K562 (cell line): ENCODE results near the gene FGF5. TPM values are rescaled to one million over a fixed set of nuclear protein-coding genes. Genes with fewer than 3 reads are reported as not detected.

Source experiments
- ATAC-seq: fragments of 200-7000 bp; cut with Tn5 transposase; 3 replicates; pipeline ENCODE4 v1.9.1; 2020; ENCODE audit warnings: moderate library complexity
- BruUV-seq: library from RNA; stranded (reverse); fragments of 400-500 nt; replicated peaks from 2 replicates; lab custom pipeline; 2021; lab: Mats Ljungman, UMichigan
- CTCF ChIA-PET: fragments of 300-600 bp; formaldehyde crosslinking; extraction: SDS; loops from one replicate; lab custom pipeline; 2021; ENCODE audit warnings: low intra/inter-chr PET ratio; lab: Yijun Ruan, JAX
- POLR2A ChIA-PET: fragments of 300-600, 350-650 bp; sonication (Branson Sonifier 250); formaldehyde crosslinking; extraction: SDS; loops from one replicate; lab custom pipeline; 2021; ENCODE audit warnings: antibody characterized with exemption, inconsistent platforms; lab: Yijun Ruan, JAX
- DNase-seq, 4 experiments: peaks; one replicate each; pipeline versions ENCODE4 v3.0.0 to v3.0.0-alpha.2; 2011 to 2018; ENCODE audit warnings: low spot score in 3 of 4, mixed read lengths in 3 of 4; ENCODE audit errors: extremely low read depth in 1 of 4
- FAIRE-seq: peaks from 2 replicates; lab custom pipeline; 2011; peaks lifted over from hg19 to GRCh38; lab: Jason Lieb, UNC
- H2AFZ ChIP-seq: 2 replicates; pipeline ENCODE4 v1.6.0; 2011; ENCODE audit warnings: low read depth, low read length, control low read depth, inconsistent platforms
- H3K27ac ChIP-seq: fragments of 200-600 bp; 3 replicates; pipeline ENCODE4 v1.8.0; 2011; ENCODE audit warnings: low read depth, mild to moderate bottlenecking, control low read depth, inconsistent platforms, low read length, moderate library complexity, mixed read lengths; ENCODE audit errors: extremely low read depth
- H3K27me3 ChIP-seq, 2 experiments: fragments of 300-600 bp in 1 of 2; 2 replicates in 1 of 2; 3 replicates in 1 of 2; pipeline versions ENCODE4 v1.6.0 to v1.8.0; 2011; ENCODE audit warnings: inconsistent platforms in 2 of 2, low read length in 2 of 2, mild to moderate bottlenecking in 1 of 2, mixed read lengths in 1 of 2, moderate library complexity in 1 of 2; ENCODE audit not compliant: control insufficient read depth in 2 of 2, insufficient read depth in 2 of 2
- H3K36me3 ChIP-seq: fragments of 300-600 bp; 3 replicates; pipeline ENCODE4 v1.8.0; 2011; ENCODE audit warnings: mild to moderate bottlenecking, low read length, inconsistent platforms; ENCODE audit not compliant: control insufficient read depth, insufficient read depth
- H3K4me1 ChIP-seq, 2 experiments: fragments of 200-600 bp in 1 of 2; replicated peaks in 1 of 2; 2 replicates in 1 of 2; 3 replicates in 1 of 2; pipeline versions ENCODE4 v1.5.1 to v1.8.0; 2011; ENCODE audit warnings: inconsistent platforms in 2 of 2, low read length in 2 of 2, mild to moderate bottlenecking in 1 of 2, mixed read lengths in 1 of 2, moderate library complexity in 1 of 2; ENCODE audit not compliant: control insufficient read depth in 2 of 2, insufficient read depth in 2 of 2
- H3K4me2 ChIP-seq: 2 replicates; pipeline ENCODE4 v1.6.1; 2011; ENCODE audit warnings: low read length, control low read depth, inconsistent platforms, mixed read lengths; ENCODE audit not compliant: insufficient read depth
- H3K4me3 ChIP-seq: fragments of 200-600 bp; sonication (generic), shearing (Covaris generic); 2 replicates; pipeline ENCODE4 v1.5.1; 2016; ENCODE audit warnings: control low read depth, inconsistent platforms
- H3K79me2 ChIP-seq: fragments of 200-600 bp; 3 replicates; pipeline ENCODE4 v1.8.0; 2011; ENCODE audit warnings: low read length, inconsistent platforms; ENCODE audit not compliant: control insufficient read depth, insufficient read depth
- H3K9ac ChIP-seq, 2 experiments: 2 replicates each; pipeline versions ENCODE4 v1.6.0 to v1.6.1; 2011; ENCODE audit warnings: low read depth in 2 of 2, low read length in 2 of 2, control low read depth in 1 of 2, inconsistent platforms in 1 of 2, mild to moderate bottlenecking in 1 of 2, mixed read lengths in 1 of 2; ENCODE audit not compliant: insufficient read depth in 1 of 2
- H3K9me1 ChIP-seq: one replicate; pipeline ENCODE4 v1.6.0; 2011; ENCODE audit warnings: inconsistent platforms, mild to moderate bottlenecking, low read length, moderate library complexity; ENCODE audit not compliant: control insufficient read depth, insufficient read depth
- H3K9me3 ChIP-seq: replicated peaks from 2 replicates; pipeline ENCODE4 v1.5.1; 2011; ENCODE audit warnings: low read depth, low read length, inconsistent platforms; ENCODE audit not compliant: control insufficient read depth, insufficient read depth
- H4K20me1 ChIP-seq: replicated peaks from 2 replicates; pipeline ENCODE4 v1.6.1; 2011; ENCODE audit warnings: low read length, inconsistent platforms, mixed read lengths; ENCODE audit not compliant: control insufficient read depth, insufficient read depth
- FOXK1 ChIP-seq: sonication (generic); formaldehyde crosslinking; IDR thresholded peaks from 2 replicates; pipeline ENCODE4 v1.8.0; 2022; ENCODE audit warnings: missing genetic modification reagents, mild to moderate bottlenecking, borderline replicate concordance
- GABPA ChIP-seq: fragments of 200-800 bp; sonication (Bioruptor generic); conservative IDR thresholded peaks from 2 replicates; pipeline ENCODE4 v1.6.1; 2016; ENCODE audit warnings: low read depth, missing genetic modification characterization, missing compliant biosample characterization
- MAZ ChIP-seq, 2 experiments: fragments of 450-650 bp in 1 of 2; sonication (generic) in 1 of 2; formaldehyde crosslinking; IDR thresholded peaks in 1 of 2; conservative IDR thresholded peaks in 1 of 2; 2 replicates each; pipeline versions ENCODE4 v1.4.0 to v1.5.0; 2020; ENCODE audit warnings: mild to moderate bottlenecking in 1 of 2, missing genetic modification reagents in 1 of 2
- RAD21 ChIP-seq, 2 experiments: fragments of 250-450 bp in 1 of 2; fragments of 450-650 bp in 1 of 2; sonication (Bioruptor Pico) in 1 of 2; formaldehyde crosslinking in 1 of 2; IDR thresholded peaks in 1 of 2; conservative IDR thresholded peaks in 1 of 2; 2 replicates each; pipeline versions ENCODE4 v1.4.0 to v1.8.0; 2020 to 2022; ENCODE audit warnings: mild to moderate bottlenecking in 2 of 2, moderate library complexity in 1 of 2
- SMC3 ChIP-seq: conservative IDR thresholded peaks from 2 replicates; pipeline ENCODE4 v1.6.1; 2011; ENCODE audit warnings: low read depth, low read length, improper control_type of control experiment; ENCODE audit not compliant: insufficient read depth
- U2AF1 ChIP-seq: fragments of 200-400 bp; formaldehyde crosslinking; optimal IDR thresholded peaks from 2 replicates; pipeline ENCODE3; 2017; ENCODE audit warnings: mild to moderate bottlenecking, low read depth, low read length, moderate library complexity
- in situ Hi-C: fragments of 300-500 bp; cut with MboI; formaldehyde crosslinking; loops from 4 replicates; pipeline ENCODE4 v1.15.0; 2018; ENCODE audit warnings: inconsistent platforms, mixed read lengths
- intact Hi-C: fragments of 100-400 bp; cut with micrococcal nuclease; formaldehyde crosslinking; loops from 2 replicates; pipeline ENCODE4 v1.14.2; 2022
- polyA plus RNA-seq, 8 experiments: library from polyadenylated mRNA; depleted of rRNA in 4 of 8; stranded (reverse) in 5 of 8; unstranded in 3 of 8; fragments of >200 nt; fragmentation: Nextera tagmentation in 2 of 8; fragmentation: Illumina TruSeq in 1 of 8; extraction: Ambion mirVana in 2 of 8; extraction: Trizol in 1 of 8; gene quantifications; 2 replicates each; pipeline versions ENCODE4 v1.2.1 to v1.2.3, GENCODE V29; 2011 to 2014; ENCODE audit warnings: inconsistent platforms in 1 of 8, missing spikeins in 1 of 8
- total RNA-seq, 7 experiments: library from RNA; depleted of rRNA in 6 of 7; stranded (reverse); fragments of >200 nt in 6 of 7; fragmentation: Illumina TruSeq in 2 of 7; extraction: Trizol in 2 of 7; gene quantifications; 2 replicates each; pipeline versions ENCODE4 v1.2.1 to v1.2.3, GENCODE V29; 2011 to 2021; ENCODE audit warnings: low replicate concordance in 1 of 7
- TF ChIP-seq, protein P1 (sequence below): fragments of 250-450 bp; sonication (Bioruptor Pico); IDR thresholded peaks from 2 replicates; pipeline ENCODE4 v1.6.1; 2021; ENCODE audit warnings: mild to moderate bottlenecking
- TF ChIP-seq, protein P2 (sequence below): sonication (generic); formaldehyde crosslinking; IDR thresholded peaks from 2 replicates; pipeline ENCODE4 v1.5.0; 2020; ENCODE audit warnings: missing genetic modification reagents
- TF ChIP-seq, protein P3 (sequence below): fragments of 450-650 bp; formaldehyde crosslinking; IDR thresholded peaks from 2 replicates; pipeline ENCODE4 v1.4.0; 2020; ENCODE audit warnings: mild to moderate bottlenecking, moderate library complexity
- TF ChIP-seq, protein P4 (sequence below), 2 experiments: fragments of 450-650 bp; formaldehyde crosslinking in 1 of 2; IDR thresholded peaks; 2 replicates each; pipeline versions ENCODE4 v1.4.0 to v1.6.1; 2014 to 2020; ENCODE audit warnings: mild to moderate bottlenecking in 2 of 2, borderline replicate concordance in 1 of 2, low read depth in 1 of 2

FGF5 gene
- total and polyA plus RNA-seq, 9 of the 15 experiments (the other 6 are each of a cell fraction or from before 2014, with no cell fraction given), result 0.38 to 2.7 (median 1.1) TPM

DNA sequence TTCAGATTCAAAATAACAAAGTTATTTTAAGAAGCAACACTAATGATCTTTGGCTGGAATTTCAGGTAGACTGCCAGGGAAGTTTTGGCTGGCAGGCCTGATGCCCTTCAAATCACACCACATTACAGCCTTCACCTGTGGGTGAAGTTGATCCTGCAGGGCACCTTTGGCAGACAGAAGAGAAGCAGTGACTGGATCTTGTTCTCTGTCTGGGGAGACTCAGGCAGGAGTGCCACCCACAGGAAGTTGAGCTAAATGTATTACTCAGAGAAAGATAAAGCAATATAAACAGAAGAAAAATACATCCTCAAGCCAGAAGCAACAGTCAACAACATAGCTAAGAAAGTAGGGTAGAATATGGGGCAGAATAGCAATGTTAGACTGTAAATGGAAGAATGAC is 56.3 kb downstream of the FGF5 start:
- H3K36me3 ChIP-seq, result no peaks in the 10 kb centered on the region
- in situ Hi-C loops (no loop called here), intact Hi-C loops (no loop called here)
- BruUV-seq, result no TSS peak
- no peaks in the 10 kb centered on the region for H3K79me2 ChIP-seq
- no peak overlapping the region for H3K4me2 ChIP-seq
- ChIA-PET POLR2A (no interaction called here), CTCF (no interaction called here)
- H3K9ac ChIP-seq, result no peak overlapping the region
- H3K9me1 ChIP-seq, result no peaks in the 10 kb centered on the region
- H3K27me3 ChIP-seq, result no peaks in the 10 kb centered on the region
- H2AFZ ChIP-seq, result 0 out of 2 replicates have a peak overlapping the region, but pooled peaks have one; percentile 4
- no peak overlapping the region for H3K4me3 ChIP-seq
- FAIRE-seq (no peak), ATAC-seq (peak; percentile 78), DNase-seq (peak in 2 of 4 experiments; percentile 20 to 30)
- H3K4me1 ChIP-seq, result peaks cover 0 to 5% of the 10 kb centered on the region in 2 experiments; a peak in 1 of 5 replicates
- H3K9me3 ChIP-seq, result no peaks in the 10 kb centered on the region
- H4K20me1 ChIP-seq, result no peaks in the 10 kb centered on the region
- H3K27ac ChIP-seq, result no peak overlapping the region
- TF ChIP-seq FOXK1 (CRISPR knock-in tag) (no peak), SMC3 (0 out of 2 replicates have a peak, but pooled peaks have one; percentile 11), MAZ (CRISPR knock-in tag; conservative IDR thresholded peaks at IDR 0.05 in 1 of 2, IDR thresholded peaks at IDR 0.05 in 1 of 2) (0 out of 4 replicates have a peak, but pooled peaks of 1 of the 2 experiments have one; percentile 18), U2AF1 (no peak), GABPA (tag) (no peak), RAD21 (CRISPR knock-in tag; conservative IDR thresholded peaks at IDR 0.05 in 1 of 2, IDR thresholded peaks at IDR 0.05 in 1 of 2) (peak; percentile 68 to 74)
- TF ChIP-seq, protein P1, sequence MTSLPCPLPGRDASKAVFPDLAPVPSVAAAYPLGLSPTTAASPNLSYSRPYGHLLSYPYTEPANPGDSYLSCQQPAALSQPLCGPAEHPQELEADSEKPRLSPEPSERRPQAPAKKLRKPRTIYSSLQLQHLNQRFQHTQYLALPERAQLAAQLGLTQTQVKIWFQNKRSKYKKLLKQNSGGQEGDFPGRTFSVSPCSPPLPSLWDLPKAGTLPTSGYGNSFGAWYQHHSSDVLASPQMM (CRISPR knock-in tag), result no peak
- TF ChIP-seq, protein P2, sequence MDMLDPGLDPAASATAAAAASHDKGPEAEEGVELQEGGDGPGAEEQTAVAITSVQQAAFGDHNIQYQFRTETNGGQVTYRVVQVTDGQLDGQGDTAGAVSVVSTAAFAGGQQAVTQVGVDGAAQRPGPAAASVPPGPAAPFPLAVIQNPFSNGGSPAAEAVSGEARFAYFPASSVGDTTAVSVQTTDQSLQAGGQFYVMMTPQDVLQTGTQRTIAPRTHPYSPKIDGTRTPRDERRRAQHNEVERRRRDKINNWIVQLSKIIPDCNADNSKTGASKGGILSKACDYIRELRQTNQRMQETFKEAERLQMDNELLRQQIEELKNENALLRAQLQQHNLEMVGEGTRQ, result no peak
- TF ChIP-seq, protein P3, sequence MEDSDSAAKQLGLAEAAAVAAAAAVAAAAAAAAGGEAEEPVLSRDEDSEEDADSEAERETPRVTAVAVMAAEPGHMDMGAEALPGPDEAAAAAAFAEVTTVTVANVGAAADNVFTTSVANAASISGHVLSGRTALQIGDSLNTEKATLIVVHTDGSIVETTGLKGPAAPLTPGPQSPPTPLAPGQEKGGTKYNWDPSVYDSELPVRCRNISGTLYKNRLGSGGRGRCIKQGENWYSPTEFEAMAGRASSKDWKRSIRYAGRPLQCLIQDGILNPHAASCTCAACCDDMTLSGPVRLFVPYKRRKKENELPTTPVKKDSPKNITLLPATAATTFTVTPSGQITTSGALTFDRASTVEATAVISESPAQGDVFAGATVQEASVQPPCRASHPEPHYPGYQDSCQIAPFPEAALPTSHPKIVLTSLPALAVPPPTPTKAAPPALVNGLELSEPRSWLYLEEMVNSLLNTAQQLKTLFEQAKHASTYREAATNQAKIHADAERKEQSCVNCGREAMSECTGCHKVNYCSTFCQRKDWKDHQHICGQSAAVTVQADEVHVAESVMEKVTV (CRISPR knock-in tag), result peak; percentile 50; the same call in 1 of the 2 replicates
- TF ChIP-seq, protein P4, sequence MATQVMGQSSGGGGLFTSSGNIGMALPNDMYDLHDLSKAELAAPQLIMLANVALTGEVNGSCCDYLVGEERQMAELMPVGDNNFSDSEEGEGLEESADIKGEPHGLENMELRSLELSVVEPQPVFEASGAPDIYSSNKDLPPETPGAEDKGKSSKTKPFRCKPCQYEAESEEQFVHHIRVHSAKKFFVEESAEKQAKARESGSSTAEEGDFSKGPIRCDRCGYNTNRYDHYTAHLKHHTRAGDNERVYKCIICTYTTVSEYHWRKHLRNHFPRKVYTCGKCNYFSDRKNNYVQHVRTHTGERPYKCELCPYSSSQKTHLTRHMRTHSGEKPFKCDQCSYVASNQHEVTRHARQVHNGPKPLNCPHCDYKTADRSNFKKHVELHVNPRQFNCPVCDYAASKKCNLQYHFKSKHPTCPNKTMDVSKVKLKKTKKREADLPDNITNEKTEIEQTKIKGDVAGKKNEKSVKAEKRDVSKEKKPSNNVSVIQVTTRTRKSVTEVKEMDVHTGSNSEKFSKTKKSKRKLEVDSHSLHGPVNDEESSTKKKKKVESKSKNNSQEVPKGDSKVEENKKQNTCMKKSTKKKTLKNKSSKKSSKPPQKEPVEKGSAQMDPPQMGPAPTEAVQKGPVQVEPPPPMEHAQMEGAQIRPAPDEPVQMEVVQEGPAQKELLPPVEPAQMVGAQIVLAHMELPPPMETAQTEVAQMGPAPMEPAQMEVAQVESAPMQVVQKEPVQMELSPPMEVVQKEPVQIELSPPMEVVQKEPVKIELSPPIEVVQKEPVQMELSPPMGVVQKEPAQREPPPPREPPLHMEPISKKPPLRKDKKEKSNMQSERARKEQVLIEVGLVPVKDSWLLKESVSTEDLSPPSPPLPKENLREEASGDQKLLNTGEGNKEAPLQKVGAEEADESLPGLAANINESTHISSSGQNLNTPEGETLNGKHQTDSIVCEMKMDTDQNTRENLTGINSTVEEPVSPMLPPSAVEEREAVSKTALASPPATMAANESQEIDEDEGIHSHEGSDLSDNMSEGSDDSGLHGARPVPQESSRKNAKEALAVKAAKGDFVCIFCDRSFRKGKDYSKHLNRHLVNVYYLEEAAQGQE (IDR thresholded peaks at IDR 0.05; ENCODE audit: borderline replicate concordance), result peak; percentile 51; the same call in 1 of the 2 replicates
- TF ChIP-seq, protein P4 (CRISPR knock-in tag; IDR thresholded peaks at IDR 0.05; ENCODE audit: low read depth), result no peak
